ENCODE data around the gene RUNDC1.
A peak's percentile ranks its signal among the peaks of the same experiment; 100 is the strongest.

GRCh38 chr17:42980766-42981397 is 517 bp downstream of the RUNDC1 start:
- TF ChIP-seq CTCF (conservative IDR thresholded peaks at IDR 0.05) (no peak; the same call in 1 of the 2 replicates), ZFX (IDR thresholded peaks at IDR 0.05) (peak; percentile 84; the same call in 1 of the 2 replicates)

Measured in C4-2B (cell line).